Subcutaneous adipose tissue (tissue), 4 donors: ENCODE data around the gene MAMLD1. TPM values are rescaled to one million over a fixed set of nuclear protein-coding genes. Genes with fewer than 3 reads are reported as not detected.

Source experiments
- CTCF ChIP-seq: fragments of 450-650 bp; IDR thresholded peaks from one replicate; pipeline ENCODE4 v1.5.1; 2016; ENCODE audit warnings: low read depth, mild to moderate bottlenecking, control low read depth, antibody characterized with exemption, moderate library complexity
- total RNA-seq, 4 donors: library from RNA; depleted of rRNA; stranded (reverse); fragments of >200 nt; gene quantifications; one replicate each; pipeline ENCODE4 v1.1.0, GENCODE V29; 2016

MAMLD1 gene
- total RNA-seq, 4 donors from 2014 or later = 5.5 to 11.7 (median 8.5) TPM

GRCh38 chrX:150355913-150356312 is 7.2 kb upstream of the MAMLD1 start:
- TF ChIP-seq CTCF = no peak

DNA sequence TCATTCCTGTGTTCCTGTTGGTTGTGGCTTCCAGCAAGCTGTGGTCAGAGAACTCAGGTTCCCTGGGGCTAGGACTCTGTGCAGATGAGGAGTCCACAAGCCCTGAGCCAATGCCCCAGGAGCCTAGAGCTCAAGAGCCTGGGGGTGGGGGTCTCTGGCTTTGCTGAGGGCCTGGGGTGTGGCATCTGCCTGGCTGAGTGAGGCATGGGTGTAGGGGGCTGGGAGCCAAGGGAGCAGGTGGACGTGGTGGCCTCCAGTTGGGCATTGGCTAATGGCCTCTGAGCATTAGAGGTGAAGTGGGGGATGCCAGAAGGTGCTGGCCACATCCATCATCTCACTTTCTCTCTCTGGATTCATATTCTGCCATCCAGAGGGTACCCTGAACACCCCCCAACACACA is 5.3 kb upstream of the MAMLD1 start:
- no peak for TF ChIP-seq CTCF

- TF ChIP-seq CTCF = no peak
These were observed 4.5 kb upstream of the MAMLD1 start for GRCh38 chrX:150358651-150359050.

- no peak for TF ChIP-seq CTCF
These were observed 2.8 kb upstream of the MAMLD1 start for GRCh38 chrX:150360331-150360730.

- TF ChIP-seq CTCF = no peak
These were observed 1.9 kb upstream of the MAMLD1 start for GRCh38 chrX:150361070-150361776.

- no peak for TF ChIP-seq CTCF
These were observed 1.3 kb upstream of the MAMLD1 start for GRCh38 chrX:150361777-150362351.

DNA sequence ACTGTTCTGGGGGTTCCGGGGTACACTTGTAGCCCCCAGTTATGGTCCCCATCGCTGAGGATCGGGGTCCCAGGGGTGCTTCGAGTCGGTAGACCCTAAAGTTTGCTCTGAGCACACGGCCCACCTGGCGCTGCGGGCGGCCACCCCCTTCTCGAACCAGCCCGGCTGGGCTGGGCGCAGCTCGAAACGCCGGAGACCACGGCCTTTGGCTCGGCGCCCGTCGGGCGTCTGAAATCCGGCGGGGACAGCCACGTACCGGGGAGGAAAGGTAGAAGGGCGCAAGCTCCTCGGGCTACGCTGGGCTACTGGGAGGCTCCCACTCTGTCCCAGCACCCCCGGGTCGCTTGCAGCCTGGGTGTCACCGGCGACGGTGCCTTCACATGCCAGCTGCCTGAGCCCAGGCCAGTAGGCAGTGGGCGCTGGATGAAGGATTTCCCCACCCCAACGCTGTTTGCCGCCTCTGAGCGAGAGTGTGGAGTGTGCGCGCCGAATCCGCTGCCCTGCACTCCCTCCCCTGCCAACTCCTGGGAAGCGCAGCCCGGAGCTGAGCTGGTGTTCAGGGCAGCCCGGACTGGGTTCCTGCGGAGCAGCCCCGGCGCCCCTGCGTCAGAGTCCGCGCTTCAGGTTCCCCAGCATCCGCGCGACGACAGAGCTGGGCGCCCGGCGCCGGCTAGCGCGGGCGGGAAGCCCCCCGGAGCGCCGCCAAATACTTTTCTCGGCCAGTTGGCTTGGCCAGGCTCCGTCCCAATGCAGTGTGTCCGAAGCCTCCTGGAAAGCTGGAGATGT is 637 bp downstream of the MAMLD1 start:
- no peak for TF ChIP-seq CTCF
